Measurements from ENCODE around the gene PLCL2. TPM values are rescaled to one million over a fixed set of nuclear protein-coding genes. Genes with fewer than 3 reads are reported as not detected.

The PLCL2 gene
- total and polyA plus RNA-seq, 5 experiments from 2014 or later = 57.7 to 86.3 (median 84.4) TPM

DNA sequence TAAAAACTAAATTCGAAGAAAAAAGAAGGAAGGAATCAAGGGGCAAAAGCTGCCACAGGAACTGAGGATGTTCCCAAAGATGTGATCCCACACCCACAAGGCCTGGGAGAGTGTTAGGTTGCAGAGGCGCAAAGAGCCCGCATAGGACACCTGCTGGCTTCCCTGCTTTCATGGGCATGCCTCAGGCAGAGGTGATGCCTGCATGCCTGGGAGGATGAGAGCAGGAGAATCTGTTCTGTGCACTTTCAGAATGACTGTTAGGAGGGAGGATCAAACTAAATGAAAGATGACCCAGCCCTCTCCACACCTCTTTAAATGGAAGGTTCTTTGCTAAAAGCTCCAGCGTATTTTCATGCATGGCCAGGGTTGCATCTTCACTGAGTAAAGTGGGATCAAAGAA lies 162.4 kb downstream of the PLCL2 start:
- Mint-ChIP-seq H3K27ac (peak overlapping the region in 3 of 10 donors; percentile 16 to 30 (median 18)), H3K4me1 (peaks cover 9 to 30% (median 18%) of the 10 kb centered on the region in 4 donors), H3K27me3 (no peaks in the 10 kb centered on the region), H3K9me3 (peaks cover 0 to 23% (median 9%) of the 10 kb centered on the region in 9 donors), H3K36me3 (peaks cover 67 to 90% (median 87%) of the 10 kb centered on the region in 3 donors), H3K4me3 (no peak overlapping the region)
- ATAC-seq (no peak), DNase-seq (no peak)
- POLR2A ChIA-PET = interaction anchor here (1.4 kb wide), 1 partner anchor 20 kb away, joined by 4 read pairs; no protein-coding TSS in a partner anchor

DNA sequence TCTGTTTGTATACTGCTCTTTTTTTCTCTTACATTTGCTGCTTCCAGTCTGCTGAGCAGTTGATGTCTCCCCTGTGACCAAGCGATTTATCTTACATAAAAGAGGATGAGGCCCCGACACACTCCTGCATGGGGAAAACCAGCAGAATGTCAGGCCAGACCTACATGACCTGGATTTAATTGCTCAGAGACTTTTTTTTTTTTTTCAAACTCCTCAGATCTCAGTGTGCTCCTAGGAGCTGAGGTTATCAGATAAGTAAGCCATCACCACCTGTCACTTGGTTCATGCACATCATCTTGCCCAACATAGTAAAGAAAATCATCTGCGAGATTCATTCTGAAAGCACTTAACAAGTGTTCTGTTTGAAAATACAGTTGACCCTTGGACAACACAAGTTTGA lies 163.1 kb downstream of the PLCL2 start:
- DNase-seq = no peak
- peaks cover 70 to 87% (median 87%) of the 10 kb centered on the region in 3 donors for H3K36me3 Mint-ChIP-seq
- POLR2A ChIA-PET = no interaction called here
- no peak for ATAC-seq
- H3K27me3 Mint-ChIP-seq = no peaks in the 10 kb centered on the region
- H3K4me1 Mint-ChIP-seq = peaks cover 9 to 30% (median 21%) of the 10 kb centered on the region in 4 donors
- no peak overlapping the region for H3K27ac Mint-ChIP-seq
- no peak overlapping the region for H3K4me3 Mint-ChIP-seq
- peaks cover 0 to 29% (median 9%) of the 10 kb centered on the region in 9 donors for H3K9me3 Mint-ChIP-seq

DNA sequence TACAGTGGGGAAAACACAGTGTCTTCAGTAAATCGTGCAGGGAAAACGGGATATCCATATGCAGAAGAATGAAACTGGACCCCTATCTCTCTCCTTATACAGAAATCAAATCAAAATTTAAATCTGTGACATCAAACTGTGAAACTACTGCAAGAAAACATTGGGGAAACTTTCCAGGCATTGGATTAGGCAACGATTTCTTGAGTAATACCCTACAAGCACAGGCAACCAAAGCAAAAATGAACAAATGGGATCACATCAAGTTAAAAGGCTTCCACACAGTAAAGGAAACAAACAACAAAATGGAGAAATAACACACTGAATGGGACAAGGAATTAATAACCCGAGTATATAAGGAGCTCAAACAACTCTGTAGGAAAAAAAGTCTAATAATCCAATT lies 165.3 kb downstream of the PLCL2 start:
- Mint-ChIP-seq H3K4me1 (peaks cover 18 to 42% (median 28%) of the 10 kb centered on the region in 4 donors), H3K27me3 (no peaks in the 10 kb centered on the region), H3K4me3 (no peak overlapping the region), H3K36me3 (peaks cover 80 to 92% (median 89%) of the 10 kb centered on the region in 3 donors), H3K27ac (no peak overlapping the region), H3K9me3 (peaks cover 0 to 45% (median 12%) of the 10 kb centered on the region in 9 donors)
- POLR2A ChIA-PET = no interaction called here
- DNase-seq (no peak), ATAC-seq (no peak)

DNA sequence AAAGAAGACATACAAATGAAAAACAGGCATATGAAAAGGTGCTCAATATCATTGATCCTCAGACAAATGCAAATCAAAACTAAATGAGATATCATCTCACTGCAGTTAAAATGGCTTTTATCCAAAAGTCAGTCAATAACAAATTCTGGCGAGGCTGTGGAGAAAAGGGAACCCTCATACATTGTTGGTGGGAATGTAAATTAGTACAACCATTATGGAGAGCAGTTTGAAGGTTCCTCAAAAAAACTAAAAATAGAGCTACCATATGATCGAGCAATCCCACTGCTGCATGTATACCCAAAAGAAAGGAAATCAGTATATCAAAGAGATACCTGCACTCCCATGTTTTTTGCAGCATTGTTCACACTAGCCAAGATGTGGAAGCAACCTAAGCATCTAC lies 165.8 kb downstream of the PLCL2 start:
- Mint-ChIP-seq H3K27me3 (no peaks in the 10 kb centered on the region), H3K4me3 (no peak overlapping the region), H3K36me3 (peaks cover 76 to 89% (median 88%) of the 10 kb centered on the region in 3 donors), H3K4me1 (peaks cover 19 to 46% (median 29%) of the 10 kb centered on the region in 4 donors), H3K27ac (no peak overlapping the region), H3K9me3 (peaks cover 0 to 45% (median 12%) of the 10 kb centered on the region in 9 donors)
- ATAC-seq = no peak
- POLR2A ChIA-PET = no interaction called here
- DNase-seq = no peak

DNA sequence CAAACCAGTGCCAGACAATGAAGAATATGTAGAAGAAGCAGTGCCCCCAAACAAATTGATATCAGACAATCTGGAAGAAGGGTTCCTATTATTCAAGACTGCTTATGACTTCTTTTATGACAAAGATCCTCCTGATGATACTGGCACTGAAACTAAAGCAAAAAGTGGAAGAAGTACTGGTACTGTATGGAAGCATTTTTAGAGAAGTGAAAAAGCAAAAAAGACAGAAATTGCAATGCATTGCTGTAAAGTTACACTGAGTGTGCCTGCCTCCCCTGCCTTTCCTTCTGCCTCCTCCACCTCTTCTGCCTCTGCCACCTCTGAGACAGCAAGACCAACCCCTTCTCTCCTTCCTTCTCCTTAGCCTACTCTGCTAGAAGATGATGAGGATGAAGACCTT lies 167.6 kb downstream of the PLCL2 start:
- DNase-seq = no peak
- Mint-ChIP-seq H3K36me3 (peaks cover 58 to 81% (median 73%) of the 10 kb centered on the region in 3 donors), H3K27ac (no peak overlapping the region), H3K27me3 (no peaks in the 10 kb centered on the region), H3K4me1 (peaks cover 22 to 50% (median 25%) of the 10 kb centered on the region in 4 donors), H3K9me3 (peaks cover 0 to 39% (median 12%) of the 10 kb centered on the region in 9 donors), H3K4me3 (no peak overlapping the region)
- POLR2A ChIA-PET = no interaction called here
- ATAC-seq = no peak

DNA sequence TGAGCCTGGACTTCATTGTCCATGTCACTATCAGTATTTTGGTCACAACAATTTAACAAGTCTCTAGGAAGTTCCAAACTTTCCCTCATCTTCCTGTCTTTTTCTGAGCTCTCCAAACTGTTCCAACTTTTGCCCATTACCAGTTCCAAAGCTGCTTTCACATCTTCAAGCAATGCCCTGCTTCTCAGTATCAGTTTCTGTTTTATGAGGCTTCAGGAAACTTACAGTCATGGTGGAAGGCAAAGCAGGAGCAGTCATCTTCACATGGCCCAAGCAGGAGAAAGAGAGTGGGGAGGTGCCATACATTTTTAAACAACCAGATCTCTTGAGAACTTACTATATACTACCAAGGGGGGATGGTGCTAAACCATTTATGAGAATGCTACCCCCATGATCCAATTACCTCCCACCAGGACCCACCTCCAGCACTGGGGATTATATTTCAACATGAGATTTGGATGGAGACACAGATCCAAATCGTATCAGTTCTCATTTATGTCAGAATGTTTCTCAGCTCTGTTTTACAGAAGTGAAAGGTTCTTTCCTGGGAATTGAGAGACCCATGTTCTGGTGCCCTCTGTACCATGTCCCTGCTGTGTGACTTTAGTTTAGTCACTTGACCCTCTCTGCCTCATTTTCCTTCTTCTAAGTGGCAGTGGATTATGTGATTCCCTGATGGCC lies 169.7 kb downstream of the PLCL2 start:
- H3K36me3 Mint-ChIP-seq = peaks cover 48 to 76% (median 61%) of the 10 kb centered on the region in 3 donors
- peaks cover 0 to 32% (median 9%) of the 10 kb centered on the region in 9 donors for H3K9me3 Mint-ChIP-seq
- DNase-seq = no peak
- ATAC-seq = no peak
- peaks cover 31 to 48% (median 37%) of the 10 kb centered on the region in 4 donors for H3K4me1 Mint-ChIP-seq
- POLR2A ChIA-PET = no interaction called here
- H3K4me3 Mint-ChIP-seq = peak overlapping the region in 1 of 10 donors; percentile 15
- no peaks in the 10 kb centered on the region for H3K27me3 Mint-ChIP-seq
- H3K27ac Mint-ChIP-seq = peak overlapping the region in 8 of 10 donors; percentile 16 to 73 (median 46)

DNA sequence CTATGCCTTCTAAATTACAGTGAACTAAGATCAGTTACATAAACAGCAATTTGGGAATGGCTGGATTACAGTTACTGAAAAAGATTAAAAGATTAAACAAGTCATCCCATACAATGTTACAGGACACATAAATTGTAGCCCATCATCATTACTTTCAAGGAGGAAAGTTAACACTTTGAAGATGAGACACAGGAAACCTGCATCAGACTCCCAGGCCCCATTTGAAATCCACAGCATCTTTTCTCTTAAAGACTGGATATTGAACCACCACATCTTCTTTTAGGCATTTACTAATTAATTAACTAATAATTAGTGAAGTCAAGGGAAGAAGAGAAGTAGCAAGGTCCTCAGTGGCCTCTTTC lies 170.2 kb downstream of the PLCL2 start:
- H3K4me3 Mint-ChIP-seq = no peak overlapping the region
- peaks cover 31 to 48% (median 41%) of the 10 kb centered on the region in 4 donors for H3K4me1 Mint-ChIP-seq
- DNase-seq = no peak
- ATAC-seq = no peak
- H3K36me3 Mint-ChIP-seq = peaks cover 50 to 76% (median 60%) of the 10 kb centered on the region in 3 donors
- peaks cover 0 to 32% (median 9%) of the 10 kb centered on the region in 9 donors for H3K9me3 Mint-ChIP-seq
- H3K27me3 Mint-ChIP-seq = no peaks in the 10 kb centered on the region
- POLR2A ChIA-PET = no interaction called here
- H3K27ac Mint-ChIP-seq = peak overlapping the region in 8 of 10 donors; percentile 16 to 73 (median 44)

DNA sequence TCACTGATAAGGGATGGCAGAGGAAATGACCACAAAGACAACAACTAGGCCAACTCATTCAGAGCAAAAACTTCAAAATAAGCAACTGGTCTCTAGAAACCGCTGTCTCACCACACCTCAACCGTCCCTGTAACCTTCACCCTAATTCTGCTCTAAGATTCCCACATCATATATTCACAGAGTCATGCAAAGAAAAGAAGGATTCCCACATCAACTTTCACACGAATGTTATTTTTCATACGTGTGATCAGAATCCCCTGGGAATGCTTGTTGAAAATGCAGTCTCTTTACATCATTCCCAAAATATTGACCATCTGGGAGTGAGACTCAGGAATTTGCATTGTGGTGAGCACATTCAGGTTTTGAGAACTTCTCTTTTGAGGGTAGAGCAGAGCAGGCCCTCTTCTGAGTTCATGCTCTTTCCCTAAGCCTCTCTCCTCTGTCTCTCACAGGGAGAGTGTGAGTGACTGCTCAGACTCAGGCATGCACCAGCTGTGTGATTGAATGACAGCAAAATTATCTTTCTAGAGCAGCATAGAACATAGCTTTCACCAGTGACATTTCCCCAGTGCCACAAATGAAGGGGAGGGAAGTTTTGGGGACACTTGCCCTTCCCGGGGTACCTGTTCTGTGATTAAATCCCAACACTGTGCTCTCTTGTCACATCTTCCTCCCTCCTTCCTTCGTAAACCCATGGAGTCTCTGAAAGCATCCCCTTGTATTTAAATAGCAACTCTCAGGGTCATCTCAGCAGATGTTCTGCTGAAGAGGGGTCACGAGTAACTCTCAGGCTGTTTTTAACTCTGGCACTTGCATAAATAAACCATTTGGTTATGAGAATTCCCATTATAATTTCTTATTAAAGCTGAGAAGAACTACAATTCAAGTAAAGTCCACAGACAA lies 170.9 kb downstream of the PLCL2 start:
- H3K36me3 Mint-ChIP-seq = peaks cover 44 to 74% (median 57%) of the 10 kb centered on the region in 3 donors
- H3K9me3 Mint-ChIP-seq = peaks cover 0 to 31% (median 7%) of the 10 kb centered on the region in 9 donors
- no peak overlapping the region for H3K4me3 Mint-ChIP-seq
- POLR2A ChIA-PET = no interaction called here
- ATAC-seq = no peak
- DNase-seq = no peak
- peak overlapping the region in 7 of 10 donors; percentile 13 to 73 (median 33) for H3K27ac Mint-ChIP-seq
- peaks cover 31 to 45% (median 39%) of the 10 kb centered on the region in 4 donors for H3K4me1 Mint-ChIP-seq
- H3K27me3 Mint-ChIP-seq = no peaks in the 10 kb centered on the region

DNA sequence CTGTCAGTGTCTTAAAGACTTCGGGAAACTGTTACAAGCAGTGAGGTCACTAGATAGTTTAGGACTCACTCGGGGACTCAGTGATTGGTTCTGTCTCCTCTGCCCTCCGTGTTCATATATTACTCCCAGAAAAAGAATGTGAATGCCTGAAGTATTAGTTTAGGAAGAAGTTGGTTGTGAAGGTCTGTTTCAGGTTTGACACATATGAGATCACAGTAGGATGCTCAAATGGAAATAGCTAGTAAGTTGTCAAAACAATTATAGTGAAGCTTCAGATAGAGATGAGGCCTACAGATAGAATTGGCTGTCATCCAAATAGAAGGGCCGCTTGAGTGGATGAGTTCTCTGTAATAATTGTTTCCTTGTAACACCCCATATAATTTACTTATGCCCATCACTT lies 172.6 kb downstream of the PLCL2 start:
- Mint-ChIP-seq H3K27me3 (no peaks in the 10 kb centered on the region), H3K36me3 (peaks cover 31 to 70% (median 52%) of the 10 kb centered on the region in 3 donors), H3K9me3 (peaks cover 0 to 20% (median 4%) of the 10 kb centered on the region in 9 donors), H3K4me1 (peaks cover 31 to 45% (median 31%) of the 10 kb centered on the region in 4 donors), H3K4me3 (peak overlapping the region in 1 of 10 donors; percentile 23), H3K27ac (no peak overlapping the region)
- DNase-seq = no peak
- no peak for ATAC-seq
- POLR2A ChIA-PET = no interaction called here

DNA sequence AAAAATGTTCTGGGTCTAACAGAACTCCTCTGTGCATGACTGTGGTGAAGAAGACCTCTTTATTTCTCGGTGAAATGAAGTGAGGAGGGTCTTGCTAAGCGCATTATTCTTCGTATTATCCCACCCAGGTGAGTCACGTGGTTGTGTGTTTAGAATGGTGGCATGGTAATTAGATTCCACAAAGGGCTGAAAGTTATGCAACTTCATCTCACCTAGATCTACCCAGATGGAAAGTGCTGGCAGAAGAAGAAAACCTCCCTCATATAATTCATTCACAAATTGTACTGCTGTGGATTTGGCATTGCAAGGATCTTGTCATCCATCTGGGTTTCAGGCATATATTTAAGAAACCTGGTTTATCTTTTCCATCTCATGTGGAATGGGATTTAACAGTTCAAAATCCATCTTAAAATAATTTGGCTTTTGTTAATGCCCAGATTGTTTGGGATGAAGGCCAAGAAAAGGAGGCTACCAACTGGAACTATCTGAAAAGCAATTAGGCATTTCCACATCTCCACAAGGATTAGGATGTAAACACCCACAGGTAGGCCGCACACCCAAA lies 175.3 kb downstream of the PLCL2 start:
- peaks cover 7 to 54% (median 31%) of the 10 kb centered on the region in 3 donors for H3K36me3 Mint-ChIP-seq
- H3K4me1 Mint-ChIP-seq = peaks cover 24 to 45% (median 29%) of the 10 kb centered on the region in 4 donors
- DNase-seq (no peak), ATAC-seq (no peak)
- POLR2A ChIA-PET = no interaction called here
- H3K27ac Mint-ChIP-seq = peak overlapping the region in 1 of 10 donors; percentile 68
- H3K9me3 Mint-ChIP-seq = peaks cover 0 to 3% (median 0%) of the 10 kb centered on the region in 9 donors
- H3K4me3 Mint-ChIP-seq = no peak overlapping the region
- H3K27me3 Mint-ChIP-seq = no peaks in the 10 kb centered on the region

DNA sequence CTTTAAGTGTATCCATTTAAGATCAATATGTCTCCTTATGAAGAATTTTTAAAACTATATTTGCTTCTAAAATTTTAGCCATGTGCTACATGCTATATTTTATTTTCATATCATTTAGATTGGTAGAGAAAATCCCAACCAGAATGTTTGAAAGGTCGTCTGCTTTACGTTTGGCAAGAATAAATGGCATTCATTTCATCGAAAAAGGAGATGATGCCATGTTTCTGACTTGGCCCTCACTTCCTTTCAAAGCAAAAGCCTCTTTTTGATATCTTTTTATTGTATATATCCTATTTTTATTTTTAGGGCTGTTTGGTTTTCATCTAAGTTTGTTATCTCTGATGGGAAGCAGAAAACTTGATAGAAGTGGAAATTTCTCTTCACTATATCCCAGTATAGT lies 176.2 kb downstream of the PLCL2 start:
- H3K27ac Mint-ChIP-seq = no peak overlapping the region
- no peak overlapping the region for H3K4me3 Mint-ChIP-seq
- peaks cover 7 to 57% (median 35%) of the 10 kb centered on the region in 3 donors for H3K36me3 Mint-ChIP-seq
- POLR2A ChIA-PET = interaction anchor here (0.9 kb wide), 1 partner anchor 38 kb away, joined by 5 read pairs; no protein-coding TSS in a partner anchor
- peaks cover 18 to 45% (median 33%) of the 10 kb centered on the region in 4 donors for H3K4me1 Mint-ChIP-seq
- no peak for ATAC-seq
- peaks cover 0 to 3% (median 0%) of the 10 kb centered on the region in 9 donors for H3K9me3 Mint-ChIP-seq
- H3K27me3 Mint-ChIP-seq = no peaks in the 10 kb centered on the region
- no peak for DNase-seq

DNA sequence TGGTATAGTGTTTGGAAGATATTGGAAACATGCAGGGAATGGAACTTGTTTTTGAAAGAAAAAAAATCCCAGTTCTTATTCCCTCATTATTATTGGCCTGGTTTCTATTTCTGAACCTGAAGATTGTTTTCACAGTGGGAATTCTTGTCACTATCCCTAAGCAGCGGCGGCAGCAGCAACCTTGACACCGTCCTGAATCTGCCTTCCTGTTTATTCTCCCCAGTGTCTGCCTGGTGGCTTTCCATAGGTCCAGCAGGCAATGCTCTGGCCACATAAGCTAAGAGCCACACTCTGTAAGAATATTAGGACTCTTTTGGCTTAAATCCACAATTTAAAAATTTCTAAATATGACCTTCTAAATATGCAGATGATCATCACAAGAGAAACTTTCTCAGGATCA lies 178.0 kb downstream of the PLCL2 start:
- H3K27me3 Mint-ChIP-seq = no peaks in the 10 kb centered on the region
- ATAC-seq = no peak
- no peak for DNase-seq
- H3K27ac Mint-ChIP-seq = peak overlapping the region in 2 of 10 donors; percentile 57 to 66
- POLR2A ChIA-PET = no interaction called here
- no peak overlapping the region for H3K4me3 Mint-ChIP-seq
- H3K9me3 Mint-ChIP-seq = peaks cover 0 to 3% (median 0%) of the 10 kb centered on the region in 9 donors
- H3K4me1 Mint-ChIP-seq = peaks cover 13 to 47% (median 31%) of the 10 kb centered on the region in 4 donors
- peaks cover 9 to 61% (median 32%) of the 10 kb centered on the region in 3 donors for H3K36me3 Mint-ChIP-seq
